T-helper 1 cell treated with Interleukin-12 subunit alpha and Interleukin-12 subunit beta and Interleukin-4 antibody, amounts not matched to agents 30 μg/mL and 1 μg/mL, for 36 hours (primary cell): Measurements from ENCODE around the gene GMPR2.
"Not testable (repeated sequence)": the region's sequence is repeated elsewhere in the genome, so short reads cannot be mapped to it uniquely, and the experiment has no call there.

ENCODE experiments used
- H3K27ac Mint-ChIP-seq: one replicate; pipeline ENCODE4 v1.8.0; 2021; ENCODE audit warnings: mild to moderate bottlenecking, mixed read lengths
- H3K27me3 Mint-ChIP-seq: one replicate; pipeline ENCODE4 v1.8.0; 2021; ENCODE audit warnings: low read depth, mixed read lengths
- H3K36me3 Mint-ChIP-seq: one replicate; pipeline ENCODE4 v1.8.0; 2021; ENCODE audit warnings: low read depth, mixed read lengths
- H3K4me1 Mint-ChIP-seq: one replicate; pipeline ENCODE4 v1.8.0; 2021; ENCODE audit warnings: low read depth, mixed read lengths
- H3K4me3 Mint-ChIP-seq: one replicate; pipeline ENCODE4 v1.8.0; 2021; ENCODE audit warnings: mild to moderate bottlenecking, moderate library complexity, mixed read lengths
- H3K9me3 Mint-ChIP-seq: one replicate; pipeline ENCODE4 v1.8.0; 2021; ENCODE audit warnings: mixed read lengths

Gene GMPR2

GRCh38 chr14:24233538-24233866 lies 773 bp downstream of the GMPR2 start:
- Mint-ChIP-seq H3K36me3 (peaks cover 38% of the 10 kb centered on the region), H3K27ac (peak overlapping the region; percentile 44), H3K27me3 (no peaks in the 10 kb centered on the region), H3K4me1 (peaks cover 44% of the 10 kb centered on the region), H3K4me3 (peak overlapping the region; percentile 97), H3K9me3 (no peaks in the 10 kb centered on the region)

GRCh38 chr14:24234095-24235005 lies 1.6 kb downstream of the GMPR2 start:
- Mint-ChIP-seq H3K9me3 (no peaks in the 10 kb centered on the region), H3K4me3 (peak overlapping the region; percentile 61), H3K27ac (peak overlapping the region; percentile 35), H3K27me3 (no peaks in the 10 kb centered on the region), H3K4me1 (peaks cover 48% of the 10 kb centered on the region), H3K36me3 (peaks cover 43% of the 10 kb centered on the region)

GRCh38 chr14:24235804-24236688 lies 3.3 kb downstream of the GMPR2 start:
- Mint-ChIP-seq H3K4me3 (no peak overlapping the region), H3K9me3 (no peaks in the 10 kb centered on the region), H3K27me3 (no peaks in the 10 kb centered on the region), H3K4me1 (peaks cover 61% of the 10 kb centered on the region), H3K36me3 (peaks cover 55% of the 10 kb centered on the region), H3K27ac (no peak overlapping the region)

- Mint-ChIP-seq H3K27ac (peak overlapping the region; percentile 4), H3K36me3 (peaks cover 56% of the 10 kb centered on the region), H3K4me1 (peaks cover 55% of the 10 kb centered on the region), H3K27me3 (no peaks in the 10 kb centered on the region), H3K4me3 (no peak overlapping the region), H3K9me3 (no peaks in the 10 kb centered on the region)
Measured at GRCh38 chr14:24236689-24237462, 4.1 kb downstream of the GMPR2 start.

GRCh38 chr14:24237463-24237955 lies 4.8 kb downstream of the GMPR2 start:
- no peak overlapping the region for H3K4me3 Mint-ChIP-seq
- H3K27me3 Mint-ChIP-seq, result no peaks in the 10 kb centered on the region
- H3K9me3 Mint-ChIP-seq, result no peaks in the 10 kb centered on the region
- H3K36me3 Mint-ChIP-seq, result peaks cover 58% of the 10 kb centered on the region
- peak overlapping the region; percentile 4 for H3K27ac Mint-ChIP-seq
- peaks cover 57% of the 10 kb centered on the region for H3K4me1 Mint-ChIP-seq

- Mint-ChIP-seq H3K9me3 (no peaks in the 10 kb centered on the region), H3K36me3 (peaks cover 58% of the 10 kb centered on the region)
Measured at GRCh38 chr14:24238123-24238522, 5.4 kb downstream of the GMPR2 start.

GRCh38 chr14:24238527-24239037 lies 5.9 kb downstream of the GMPR2 start:
- no peak overlapping the region for H3K4me3 Mint-ChIP-seq

More at GRCh38 chr14:24238123-24238522, 5.4 kb downstream of the GMPR2 start:
- H3K4me1 Mint-ChIP-seq, result peaks cover 57% of the 10 kb centered on the region
- H3K27me3 Mint-ChIP-seq, result no peaks in the 10 kb centered on the region
- H3K4me3 Mint-ChIP-seq, result no peak overlapping the region
- no peak overlapping the region for H3K27ac Mint-ChIP-seq

GRCh38 chr14:24240110-24240918 lies 7.6 kb downstream of the GMPR2 start:
- peak overlapping the region; percentile 6 for H3K27ac Mint-ChIP-seq
- H3K36me3 Mint-ChIP-seq, result peaks cover 51% of the 10 kb centered on the region
- peak overlapping the region; percentile 88 for H3K4me3 Mint-ChIP-seq
- no peaks in the 10 kb centered on the region for H3K9me3 Mint-ChIP-seq
- H3K4me1 Mint-ChIP-seq, result peaks cover 51% of the 10 kb centered on the region
- no peaks in the 10 kb centered on the region for H3K27me3 Mint-ChIP-seq

More at GRCh38 chr14:24238527-24239037, 5.9 kb downstream of the GMPR2 start:
- Mint-ChIP-seq H3K9me3 (no peaks in the 10 kb centered on the region), H3K27me3 (no peaks in the 10 kb centered on the region), H3K27ac (no peak overlapping the region), H3K4me1 (peaks cover 55% of the 10 kb centered on the region), H3K36me3 (peaks cover 58% of the 10 kb centered on the region)

GRCh38 chr14:24241829-24242443 lies 9.2 kb downstream of the GMPR2 start:
- Mint-ChIP-seq H3K27me3 (no peaks in the 10 kb centered on the region), H3K36me3 (peaks cover 37% of the 10 kb centered on the region), H3K4me3 (peak overlapping the region; percentile 88), H3K4me1 (peaks cover 46% of the 10 kb centered on the region), H3K9me3 (no peaks in the 10 kb centered on the region), H3K27ac (peak overlapping the region; percentile 97)

GRCh38 chr14:24243336-24243836 lies 10.7 kb downstream of the GMPR2 start:
- Mint-ChIP-seq H3K36me3 (peaks cover 23% of the 10 kb centered on the region), H3K27me3 (no peaks in the 10 kb centered on the region), H3K9me3 (no peaks in the 10 kb centered on the region), H3K4me1 (peaks cover 47% of the 10 kb centered on the region), H3K4me3 (peak overlapping the region; percentile 88), H3K27ac (peak overlapping the region; percentile 97)

GRCh38 chr14:24245350-24245749 lies 12.6 kb downstream of the GMPR2 start:
- H3K9me3 Mint-ChIP-seq, H3K4me3 Mint-ChIP-seq, H3K27me3 Mint-ChIP-seq: not testable (repeated sequence)
- H3K36me3 Mint-ChIP-seq, result peaks cover 15% of the 10 kb centered on the region
- H3K4me1 Mint-ChIP-seq, result peaks cover 42% of the 10 kb centered on the region
- peak overlapping the region; percentile 73 for H3K27ac Mint-ChIP-seq

- H3K27ac Mint-ChIP-seq, result peak overlapping the region; percentile 91
- H3K36me3 Mint-ChIP-seq, result peaks cover 10% of the 10 kb centered on the region
- no peaks in the 10 kb centered on the region for H3K9me3 Mint-ChIP-seq
- H3K27me3 Mint-ChIP-seq, result no peaks in the 10 kb centered on the region
- peak overlapping the region; percentile 64 for H3K4me3 Mint-ChIP-seq
- H3K4me1 Mint-ChIP-seq, result peaks cover 48% of the 10 kb centered on the region
Measured at GRCh38 chr14:24246765-24247212, 14.1 kb downstream of the GMPR2 start.

GRCh38 chr14:24247422-24247821 lies 14.7 kb downstream of the GMPR2 start:
- Mint-ChIP-seq H3K4me3 (peak overlapping the region; percentile 41), H3K36me3 (peaks cover 7% of the 10 kb centered on the region), H3K27me3 (no peaks in the 10 kb centered on the region), H3K27ac (peak overlapping the region; percentile 75), H3K4me1 (peaks cover 46% of the 10 kb centered on the region), H3K9me3 (no peaks in the 10 kb centered on the region)
